Right hindlimb (tissue), 1 donor: Measurements from ENCODE around the gene CLDN12.
"Not testable (repeated sequence)": the region's sequence is repeated elsewhere in the genome, so short reads cannot be mapped to it uniquely, and the experiment has no call there.

Source experiments
- DNase-seq: peaks from one replicate; pipeline ENCODE4 v3.0.0-alpha.2; 2018

CLDN12 gene

DNA sequence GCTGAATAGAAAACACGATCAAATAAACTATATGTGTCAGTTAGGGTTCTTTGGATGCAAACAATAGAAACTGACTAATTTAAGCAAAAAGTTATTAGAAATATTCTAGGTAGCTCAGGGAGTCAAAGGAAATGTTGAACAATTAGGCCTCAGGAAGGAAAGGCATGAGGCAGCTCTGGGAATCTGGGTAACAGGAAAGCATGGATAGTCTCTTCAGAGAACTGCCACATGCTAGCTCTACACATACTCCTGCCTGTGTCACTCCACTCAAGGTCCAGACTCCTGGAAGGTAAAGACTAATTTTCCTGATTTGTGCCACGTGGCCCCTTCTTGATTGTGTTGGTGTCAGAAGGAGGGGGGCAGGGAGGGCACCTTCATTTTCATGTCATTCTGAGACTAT is 42.4 kb downstream of the CLDN12 start:
- DNase-seq, result no peak

DNA sequence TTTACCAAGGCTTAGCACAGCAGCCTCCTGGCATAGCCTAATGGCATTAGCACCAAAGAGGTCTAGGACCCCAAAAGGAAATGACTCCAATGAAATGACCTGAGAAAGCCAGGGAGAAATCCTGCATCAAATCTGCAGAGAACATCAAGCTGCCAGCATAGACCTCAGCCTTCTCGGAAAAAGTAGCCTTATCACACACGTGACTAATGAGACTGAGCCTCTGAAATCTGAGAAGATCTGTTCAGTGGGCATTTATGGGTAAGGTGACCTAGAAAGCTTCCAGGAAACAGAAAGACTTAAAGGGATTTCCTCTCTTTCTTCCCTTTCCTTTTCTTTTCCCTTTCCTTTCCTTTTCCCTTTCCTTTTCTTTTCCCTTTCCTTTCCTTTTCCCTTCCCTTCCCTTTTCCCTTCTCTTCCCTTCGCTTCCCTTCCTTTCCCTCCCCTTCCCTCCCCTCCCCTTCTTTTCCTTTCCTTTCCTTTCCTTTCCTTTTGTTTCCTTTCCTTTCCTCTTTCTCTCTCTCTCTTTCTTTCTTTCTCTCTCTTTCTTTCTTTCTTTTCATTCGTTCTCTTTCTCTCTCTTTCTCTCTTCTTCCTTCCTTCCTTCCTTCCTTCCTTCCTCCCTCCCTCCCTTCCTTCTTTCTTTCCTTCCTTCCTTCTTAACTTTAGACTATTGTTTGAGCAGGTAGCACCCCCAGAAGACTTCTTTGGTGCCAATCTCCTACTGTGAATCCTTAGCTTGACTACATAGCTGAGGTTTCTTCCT is 43.1 kb downstream of the CLDN12 start:
- DNase-seq, result no peak

DNA sequence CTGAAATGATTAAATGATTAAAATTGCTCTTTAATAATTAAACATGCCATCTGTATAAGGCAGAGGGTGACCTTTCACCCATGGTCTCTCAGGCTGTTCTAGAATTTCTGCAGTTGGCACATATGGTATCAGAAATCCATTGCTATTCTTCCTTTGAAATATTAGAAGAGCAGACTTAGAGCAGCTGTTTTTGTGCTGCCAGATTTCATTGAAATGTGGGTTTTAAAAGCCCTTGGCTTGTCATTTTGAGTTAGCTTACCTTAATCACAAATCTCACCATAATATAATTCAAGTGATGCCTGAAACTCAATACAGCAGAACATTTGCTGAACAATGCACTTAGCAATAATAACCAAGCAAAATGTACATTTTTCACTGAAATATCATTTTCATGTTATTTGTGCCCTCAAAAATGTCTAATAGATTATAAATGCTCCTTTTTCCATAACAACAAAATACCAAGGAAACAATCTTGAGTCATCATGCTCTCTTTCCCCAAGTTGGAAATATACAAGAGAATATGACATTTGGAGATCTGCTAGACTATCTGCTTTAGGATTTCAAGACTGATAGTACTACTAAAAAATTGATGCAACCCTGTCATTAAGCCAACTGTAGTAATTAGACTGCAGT is 50.1 kb downstream of the CLDN12 start:
- no peak for DNase-seq

DNA sequence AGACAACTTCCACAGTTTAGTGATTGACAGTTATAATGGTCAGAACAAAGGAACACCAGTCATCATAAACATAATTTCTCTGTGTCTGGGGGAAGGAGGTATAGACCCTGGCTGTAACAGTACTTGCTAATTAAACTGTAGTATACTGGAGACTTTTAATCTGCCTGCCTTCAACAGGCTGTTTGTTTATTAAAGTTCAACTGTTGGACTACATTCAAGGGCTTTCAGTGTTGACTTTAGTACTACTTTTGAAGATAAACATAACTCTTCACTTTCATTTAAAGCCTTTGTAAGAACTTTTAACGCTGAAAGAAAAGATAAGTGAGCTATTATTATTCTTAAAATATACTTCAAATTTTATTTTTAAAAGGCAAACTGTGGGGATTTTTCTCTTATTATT is 50.7 kb downstream of the CLDN12 start:
- DNase-seq, result no peak

DNA sequence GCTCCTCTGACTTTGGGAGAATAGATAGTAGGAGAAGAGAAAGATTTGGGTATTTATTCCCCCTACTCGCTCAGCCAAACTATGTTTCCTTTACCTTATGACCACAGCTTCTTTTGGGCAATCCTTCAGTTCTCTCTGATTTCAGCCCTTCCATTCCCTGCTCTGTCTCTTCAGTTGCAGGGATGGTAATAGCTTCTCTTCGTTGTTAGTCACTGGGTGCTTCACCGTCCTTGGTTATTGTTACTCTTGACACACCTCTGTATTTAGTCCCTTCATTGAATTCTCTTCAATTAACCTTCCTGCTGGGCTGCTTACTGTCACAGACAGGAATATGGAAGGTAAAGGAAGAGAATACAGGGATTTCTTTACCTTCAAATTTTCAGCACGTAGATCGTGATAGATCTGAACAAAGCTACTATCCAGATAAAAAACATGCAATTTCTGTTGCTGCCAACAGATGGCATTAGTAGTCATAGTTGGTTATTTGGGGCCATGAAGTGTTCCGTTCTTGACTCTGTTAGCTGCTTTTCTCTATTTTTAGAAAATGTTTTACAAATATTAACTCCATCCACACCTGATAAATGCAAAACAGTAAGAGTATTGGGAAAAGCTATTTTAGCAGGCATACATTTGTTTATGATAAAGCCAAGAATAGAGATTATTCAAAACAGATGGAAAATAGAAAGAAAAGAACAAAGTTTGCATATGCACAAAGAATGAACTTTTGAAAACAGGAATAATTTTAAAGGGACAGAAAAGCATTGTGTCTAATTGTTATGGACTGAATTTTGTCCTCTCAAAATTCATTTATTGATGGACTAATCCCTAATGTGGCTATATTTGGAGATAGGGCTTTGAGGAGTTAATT is 52.1 kb downstream of the CLDN12 start:
- DNase-seq, result no peak

DNA sequence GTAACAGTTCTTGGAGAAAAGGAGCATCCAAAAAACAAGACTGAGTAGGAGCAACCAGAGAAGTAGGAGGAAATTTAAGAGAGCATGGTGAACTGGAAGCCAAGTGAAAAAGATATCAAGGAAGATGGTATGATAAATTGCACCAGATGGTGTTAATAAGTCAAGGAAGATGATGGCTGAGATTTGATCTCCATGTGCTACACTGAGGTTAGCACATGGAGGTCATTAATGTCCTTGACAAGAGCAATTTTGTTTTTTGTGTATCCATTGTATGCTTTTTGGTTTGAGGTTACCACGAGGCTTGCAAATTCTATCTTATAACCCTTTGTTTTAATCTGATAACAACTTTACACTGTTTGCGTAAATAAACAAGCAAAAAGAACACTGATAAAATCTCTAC is 54.8 kb downstream of the CLDN12 start:
- DNase-seq, result no peak

DNA sequence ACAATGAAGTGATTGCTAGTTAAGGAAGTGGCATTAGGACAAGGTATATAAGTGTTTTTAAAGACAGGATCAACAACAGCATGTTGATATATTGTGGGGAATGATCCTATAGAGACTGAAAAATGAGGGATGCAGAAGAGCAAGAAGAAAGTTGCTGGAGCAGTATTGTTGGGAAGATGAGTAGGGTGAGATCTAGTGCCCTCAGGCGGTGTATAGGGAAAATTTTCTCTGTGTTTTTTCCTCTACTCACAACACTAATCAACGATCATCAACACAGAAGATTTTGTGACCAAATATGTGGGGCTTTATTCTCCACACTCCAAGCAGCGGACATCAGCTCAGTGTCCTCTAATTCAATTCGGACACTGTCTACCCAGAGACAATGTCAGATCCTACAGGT is 56.6 kb downstream of the CLDN12 start:
- no peak for DNase-seq

DNA sequence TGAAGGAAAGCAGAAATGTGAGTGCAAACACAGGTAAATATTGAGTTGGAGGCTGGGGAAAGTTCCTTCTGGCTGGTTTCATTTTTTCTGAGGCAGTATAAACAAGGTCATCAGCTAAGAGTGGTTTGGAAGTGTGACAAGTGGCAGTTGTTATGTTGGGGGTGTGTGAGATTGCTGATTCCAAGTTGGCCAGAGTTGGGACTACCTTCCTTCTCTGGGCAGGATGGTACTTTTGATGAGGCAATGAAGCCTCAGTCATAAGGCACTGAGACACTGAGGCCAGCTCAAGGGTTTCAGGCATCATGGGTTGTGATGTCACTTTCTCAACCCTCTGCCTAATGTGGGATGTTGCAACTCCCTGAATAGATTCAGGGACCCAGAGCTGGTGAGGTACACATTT is 58.0 kb downstream of the CLDN12 start:
- no peak for DNase-seq

DNA sequence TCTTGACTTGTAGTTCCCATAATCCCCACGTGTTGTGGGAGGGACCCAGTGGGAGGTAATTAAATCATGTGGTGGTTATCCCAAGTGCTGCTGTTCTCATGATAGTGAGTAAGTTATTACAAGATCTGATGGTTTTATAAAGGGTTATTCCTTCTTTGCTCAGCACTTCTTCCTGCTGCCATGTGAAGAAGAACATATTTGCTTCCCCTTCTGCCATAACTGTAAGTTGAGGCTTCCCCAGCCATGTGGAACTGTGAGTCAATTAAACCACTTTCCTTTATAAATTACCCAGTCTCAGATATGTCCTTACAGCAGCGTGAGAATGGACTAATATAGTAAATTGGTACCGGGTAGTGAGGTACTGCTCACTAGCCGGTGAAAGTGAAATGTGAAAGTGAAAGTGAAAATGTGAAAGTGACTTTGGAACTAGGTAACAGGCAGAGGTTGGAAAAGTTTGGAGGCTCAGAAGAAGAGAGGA is 59.9 kb downstream of the CLDN12 start:
- DNase-seq, result not testable (repeated sequence)
